GM12873 (cell line): ENCODE results near the gene SCARF2.

ENCODE experiments used
- TF ChIP-seq, protein P1 (sequence below): IDR thresholded peaks from 2 replicates; pipeline ENCODE4 v1.5.1; 2012; ENCODE audit warnings: low read depth, mild to moderate bottlenecking, moderate library complexity, low read length, control low read depth; ENCODE audit not compliant: insufficient read depth; ENCODE audit errors: missing control alignments

The SCARF2 gene

DNA sequence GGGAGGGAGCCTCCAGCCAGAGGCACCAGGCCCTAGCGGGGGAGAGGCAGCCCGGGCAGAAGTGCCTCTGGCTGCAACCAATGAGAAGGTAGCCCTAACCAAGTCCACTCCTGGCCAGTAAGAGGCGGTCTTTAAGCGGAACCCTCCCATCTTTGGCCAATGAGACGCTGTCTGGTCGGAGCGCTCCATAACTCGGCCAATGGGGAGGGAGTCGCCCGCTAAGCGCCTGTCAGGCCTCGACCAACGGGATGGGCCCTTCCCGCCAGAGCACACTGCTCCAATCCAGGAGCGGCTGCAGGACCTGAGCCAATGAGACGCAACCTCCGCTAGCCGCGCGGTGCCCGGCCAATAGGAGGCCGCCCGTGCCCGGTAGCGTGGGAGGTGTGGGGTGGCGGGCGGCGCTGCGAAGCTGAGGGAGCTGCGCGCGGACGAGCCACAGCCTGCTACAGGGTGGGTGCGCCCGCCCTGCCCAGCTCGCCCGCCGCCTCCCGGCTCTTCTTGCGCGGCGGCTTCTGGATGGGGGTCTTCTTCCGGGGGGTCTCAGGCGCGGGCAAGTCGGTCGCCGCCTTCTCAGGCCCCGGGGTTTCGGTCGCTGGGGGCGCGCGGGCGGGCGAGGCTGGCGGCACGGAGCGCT is 12.6 kb downstream of the SCARF2 start:
- TF ChIP-seq, protein P1, sequence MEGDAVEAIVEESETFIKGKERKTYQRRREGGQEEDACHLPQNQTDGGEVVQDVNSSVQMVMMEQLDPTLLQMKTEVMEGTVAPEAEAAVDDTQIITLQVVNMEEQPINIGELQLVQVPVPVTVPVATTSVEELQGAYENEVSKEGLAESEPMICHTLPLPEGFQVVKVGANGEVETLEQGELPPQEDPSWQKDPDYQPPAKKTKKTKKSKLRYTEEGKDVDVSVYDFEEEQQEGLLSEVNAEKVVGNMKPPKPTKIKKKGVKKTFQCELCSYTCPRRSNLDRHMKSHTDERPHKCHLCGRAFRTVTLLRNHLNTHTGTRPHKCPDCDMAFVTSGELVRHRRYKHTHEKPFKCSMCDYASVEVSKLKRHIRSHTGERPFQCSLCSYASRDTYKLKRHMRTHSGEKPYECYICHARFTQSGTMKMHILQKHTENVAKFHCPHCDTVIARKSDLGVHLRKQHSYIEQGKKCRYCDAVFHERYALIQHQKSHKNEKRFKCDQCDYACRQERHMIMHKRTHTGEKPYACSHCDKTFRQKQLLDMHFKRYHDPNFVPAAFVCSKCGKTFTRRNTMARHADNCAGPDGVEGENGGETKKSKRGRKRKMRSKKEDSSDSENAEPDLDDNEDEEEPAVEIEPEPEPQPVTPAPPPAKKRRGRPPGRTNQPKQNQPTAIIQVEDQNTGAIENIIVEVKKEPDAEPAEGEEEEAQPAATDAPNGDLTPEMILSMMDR, result no peak

DNA sequence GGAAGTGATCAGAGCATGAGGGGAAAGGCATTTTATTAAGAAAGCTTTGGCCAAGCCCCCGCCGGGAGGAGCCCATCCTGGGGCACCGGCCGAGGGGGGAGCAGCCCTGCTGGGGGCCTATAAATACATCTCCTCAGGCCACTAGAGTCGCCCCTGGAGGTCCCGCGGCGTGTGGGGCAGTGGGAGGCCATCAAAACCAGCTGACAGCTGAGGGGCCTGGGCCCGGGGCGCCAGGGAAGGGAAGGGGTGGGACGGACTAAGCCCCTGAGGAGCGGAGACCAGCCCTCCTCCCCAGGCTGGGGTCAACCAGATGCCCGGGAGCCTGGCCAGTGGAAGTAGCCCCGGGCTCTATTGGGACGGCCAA is 13.1 kb downstream of the SCARF2 start:
- TF ChIP-seq, protein P1, result no peak

DNA sequence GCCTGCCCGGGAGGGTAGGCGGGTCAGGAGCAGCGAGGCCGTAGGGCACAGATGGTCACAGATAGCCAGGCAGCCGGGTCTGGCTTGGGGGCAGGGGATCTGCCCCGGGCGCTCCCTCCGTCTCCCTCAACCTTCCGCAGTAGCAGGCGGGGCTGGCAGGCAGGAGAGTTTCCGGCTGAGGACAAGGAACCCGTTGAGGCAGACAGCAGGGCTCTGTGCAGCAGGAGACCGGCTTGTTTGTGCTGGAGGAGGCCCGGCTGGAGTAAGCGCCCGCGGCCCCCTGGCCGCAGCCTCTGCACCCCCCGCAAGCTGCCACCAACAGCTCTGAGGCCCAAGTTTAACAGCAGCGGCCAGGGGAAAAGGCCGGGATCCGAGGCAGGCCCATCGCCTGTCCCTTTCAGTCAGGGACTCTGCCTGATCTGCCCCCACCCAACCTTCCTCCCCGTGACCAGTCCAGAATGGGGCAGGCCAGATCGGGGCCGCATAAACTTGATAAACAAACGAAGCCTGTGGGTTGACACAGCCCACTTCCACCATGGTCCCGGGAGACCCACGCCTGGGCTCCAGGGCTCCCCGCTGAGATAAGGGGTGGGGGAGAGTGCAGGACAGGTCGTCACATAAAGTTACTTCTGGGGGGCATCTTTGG is 13.6 kb downstream of the SCARF2 start:
- TF ChIP-seq, protein P1, result no peak

GRCh38 chr22:20423008-20423905 is 14.4 kb downstream of the SCARF2 start:
- TF ChIP-seq, protein P1, result no peak

DNA sequence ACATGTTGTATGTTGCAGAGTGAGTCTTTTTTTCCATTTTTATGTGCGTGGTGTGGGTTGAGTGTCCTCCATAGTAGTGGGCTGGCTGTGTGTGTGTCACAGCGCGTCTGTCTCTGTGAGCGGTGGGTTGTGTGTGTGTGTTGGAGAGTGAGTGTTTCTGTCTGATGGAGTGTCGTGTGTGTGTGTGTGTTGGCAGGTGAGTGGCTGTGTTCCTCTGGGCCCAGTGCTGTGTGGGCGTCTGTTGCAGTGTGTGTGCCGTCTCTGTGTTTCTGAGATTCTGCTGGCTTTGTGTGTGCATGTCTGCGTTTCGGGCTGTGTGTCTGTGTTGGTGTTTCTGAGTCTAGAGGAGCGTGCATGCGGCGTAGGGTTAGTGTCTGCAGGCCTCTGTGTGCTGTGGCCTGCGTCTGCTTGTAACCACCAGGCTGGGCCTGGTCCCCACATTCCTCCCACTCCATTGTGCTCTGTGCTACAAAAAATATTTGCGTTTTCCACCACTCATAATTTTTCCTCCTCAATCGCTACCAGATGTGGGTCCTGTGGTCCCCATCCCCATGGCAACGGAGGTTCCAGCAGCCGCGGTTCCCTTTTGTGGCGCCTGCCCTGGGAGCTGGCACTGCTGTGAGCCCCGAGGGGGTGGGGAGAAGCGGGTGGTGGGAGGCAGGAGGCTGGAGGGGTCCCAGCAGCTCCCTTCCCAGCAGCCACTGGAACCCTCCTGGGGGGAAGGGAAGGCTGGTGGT is 15.2 kb downstream of the SCARF2 start:
- TF ChIP-seq, protein P1, result no peak

DNA sequence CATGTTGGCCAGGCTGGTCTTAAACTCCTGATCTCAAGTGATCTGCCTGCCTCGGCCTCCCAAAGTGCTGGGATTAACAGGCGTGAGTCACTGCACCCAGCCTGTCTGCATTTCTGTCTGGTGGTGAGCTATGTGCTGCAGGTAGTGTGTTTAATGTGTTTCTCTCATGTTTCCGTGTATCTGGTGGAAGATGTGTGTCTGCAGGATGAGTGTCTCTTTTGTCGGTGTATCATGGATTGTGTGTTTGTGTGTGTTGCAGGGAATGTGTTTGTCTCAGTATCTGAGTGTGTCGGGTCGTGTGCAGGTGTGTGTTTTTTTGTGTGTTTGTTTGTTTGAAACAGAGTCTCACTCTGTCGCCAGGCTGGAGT is 16.1 kb downstream of the SCARF2 start:
- TF ChIP-seq, protein P1, result no peak

- TF ChIP-seq, protein P1, result no peak
These were observed 17.3 kb downstream of the SCARF2 start for GRCh38 chr22:20420157-20420842.
